Tibial nerve (tissue), 3 donors: ENCODE measurements around the gene SPATA21.

Experiments used
- POLR2A ChIP-seq, 2 donors: fragments of 450-650 bp; IDR thresholded peaks; one replicate each; pipeline ENCODE4 v1.6.1; 2017; ENCODE audit warnings: antibody characterized with exemption in 2 of 2, mild to moderate bottlenecking in 2 of 2, moderate library complexity in 2 of 2
- TF ChIP-seq, protein P1 (sequence below), 5 experiments: fragments of 200-600 bp in 3 of 5; fragments of 450-650 bp in 2 of 5; sonication (generic) in 3 of 5; IDR thresholded peaks; one replicate each; pipeline ENCODE4 v1.5.1; 2016 to 2019; ENCODE audit warnings: antibody characterized with exemption in 5 of 5, mild to moderate bottlenecking in 3 of 5, moderate library complexity in 2 of 5

DNA sequence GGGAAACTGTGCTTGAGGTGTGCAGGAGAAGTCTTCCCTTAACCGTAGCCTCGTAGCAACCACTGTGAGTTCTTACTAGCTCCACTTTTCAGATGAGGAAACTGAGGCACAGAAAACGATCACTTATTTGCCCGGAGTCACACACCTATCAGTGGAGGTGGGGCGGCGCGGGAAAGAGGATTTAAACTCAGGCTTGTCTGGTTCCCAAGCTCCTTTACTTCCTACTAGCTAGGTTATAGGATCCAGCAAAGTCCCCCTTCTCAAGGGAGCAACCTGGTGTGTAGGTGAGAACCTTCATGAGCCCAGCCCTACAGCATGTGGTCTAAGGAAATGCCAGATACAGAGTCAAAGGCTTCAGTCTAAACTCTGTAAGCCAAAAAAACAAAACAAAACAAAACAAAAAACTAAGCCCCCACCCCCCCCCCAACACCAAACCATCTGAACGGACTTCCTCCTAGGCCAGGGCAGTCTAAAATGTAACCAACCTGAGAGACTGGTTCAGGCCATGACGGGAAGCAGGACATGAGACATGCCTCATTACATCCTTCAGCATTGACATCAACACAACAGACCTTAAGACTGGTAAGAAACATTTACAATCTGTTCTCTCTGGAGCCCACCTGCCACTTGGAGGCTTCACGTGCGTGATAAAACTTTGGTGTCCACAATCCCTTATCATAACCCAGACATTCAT, 84.2 kb downstream of the SPATA21 start:
- TF ChIP-seq, protein P1, sequence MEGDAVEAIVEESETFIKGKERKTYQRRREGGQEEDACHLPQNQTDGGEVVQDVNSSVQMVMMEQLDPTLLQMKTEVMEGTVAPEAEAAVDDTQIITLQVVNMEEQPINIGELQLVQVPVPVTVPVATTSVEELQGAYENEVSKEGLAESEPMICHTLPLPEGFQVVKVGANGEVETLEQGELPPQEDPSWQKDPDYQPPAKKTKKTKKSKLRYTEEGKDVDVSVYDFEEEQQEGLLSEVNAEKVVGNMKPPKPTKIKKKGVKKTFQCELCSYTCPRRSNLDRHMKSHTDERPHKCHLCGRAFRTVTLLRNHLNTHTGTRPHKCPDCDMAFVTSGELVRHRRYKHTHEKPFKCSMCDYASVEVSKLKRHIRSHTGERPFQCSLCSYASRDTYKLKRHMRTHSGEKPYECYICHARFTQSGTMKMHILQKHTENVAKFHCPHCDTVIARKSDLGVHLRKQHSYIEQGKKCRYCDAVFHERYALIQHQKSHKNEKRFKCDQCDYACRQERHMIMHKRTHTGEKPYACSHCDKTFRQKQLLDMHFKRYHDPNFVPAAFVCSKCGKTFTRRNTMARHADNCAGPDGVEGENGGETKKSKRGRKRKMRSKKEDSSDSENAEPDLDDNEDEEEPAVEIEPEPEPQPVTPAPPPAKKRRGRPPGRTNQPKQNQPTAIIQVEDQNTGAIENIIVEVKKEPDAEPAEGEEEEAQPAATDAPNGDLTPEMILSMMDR (IDR thresholded peaks at IDR 0.05), result no peak
- no peak for TF ChIP-seq POLR2A (IDR thresholded peaks at IDR 0.05)
